Body of pancreas (tissue), 4 donors: ENCODE data around the gene PNPLA7. TPM values are rescaled to one million over a fixed set of nuclear protein-coding genes. Genes with fewer than 3 reads are reported as not detected.

Experiments used
- ATAC-seq: fragments of 150-250 bp; one replicate; pipeline ENCODE4 v1.9.1; 2016
- DNase-seq, 4 donors: peaks; one replicate each; pipeline ENCODE4 v3.0.0-alpha.2; 2019
- H3K27ac ChIP-seq, 4 donors: fragments of 200-600 bp; sonication (generic); 1 replicate in 3 of 4; 2 replicates in 1 of 4; pipeline versions ENCODE4 v1.5.1 to v1.6.1; 2016 to 2019; ENCODE audit warnings: mild to moderate bottlenecking in 1 of 4, mixed read lengths in 1 of 4, moderate library complexity in 1 of 4
- H3K27me3 ChIP-seq, 2 donors: fragments of 200-600 bp; sonication (generic); one replicate each; pipeline ENCODE4 v1.6.0; 2016; ENCODE audit warnings: mild to moderate bottlenecking in 1 of 2
- H3K36me3 ChIP-seq, 2 donors: fragments of 200-600 bp; sonication (generic); replicated peaks in 1 of 2; 2 replicates each; pipeline ENCODE4 v1.5.1; 2016; ENCODE audit warnings: low read depth in 2 of 2; ENCODE audit not compliant: insufficient read depth in 1 of 2
- H3K4me1 ChIP-seq: fragments of 200-600 bp; sonication (generic); one replicate; pipeline ENCODE4 v1.6.0; 2016
- H3K4me3 ChIP-seq, 2 donors: fragments of 200-600 bp; sonication (generic); 1 replicate in 1 of 2; 2 replicates in 1 of 2; pipeline ENCODE4 v1.5.1; 2016 to 2019
- H3K9me3 ChIP-seq, 3 donors: fragments of 200-600 bp; sonication (generic); 1 replicate in 2 of 3; 2 replicates in 1 of 3; pipeline ENCODE4 v1.5.1; 2016
- CTCF ChIP-seq, 7 experiments: fragments of 450-650 bp in 4 of 7; fragments of 200-600 bp in 3 of 7; sonication (generic) in 3 of 7; IDR thresholded peaks; one replicate each; pipeline ENCODE4 v1.5.1; 2016 to 2019; ENCODE audit warnings: antibody characterized with exemption in 7 of 7
- POLR2A ChIP-seq, 3 donors: fragments of 450-650 bp; IDR thresholded peaks; one replicate each; pipeline ENCODE4 v1.6.1; 2016; ENCODE audit warnings: antibody characterized with exemption in 3 of 3, mild to moderate bottlenecking in 2 of 3
- WGBS, 2 donors: methylation state at CpG; one replicate each; pipeline ENCODE4 v1.1.5; 2017; 5-methylcytosine and 5-hydroxymethylcytosine counted together
- intact Hi-C: fragments of 100-400 bp; cut with DNase I; formaldehyde crosslinking; loops from one replicate; pipeline ENCODE4 v1.15.1; 2023
- total RNA-seq, 2 donors: library from RNA; depleted of rRNA; stranded (reverse); fragments of >200 nt; gene quantifications; one replicate each; pipeline ENCODE4 v1.1.0, GENCODE V29; 2016

Gene PNPLA7
- total RNA-seq, 2 donors from 2014 or later: 16.1 to 27.7 TPM

- 70 to 100% methylated on average over 2 to 29 of the region's 43 CpGs for WGBS, 2 donors
- no peak for ATAC-seq
These were observed 115.5 kb downstream of the PNPLA7 start for GRCh38 chr9:137434498-137435380.

GRCh38 chr9:137433916-137434431, 116.2 kb downstream of the PNPLA7 start:
- WGBS, 2 donors: 87 to 94% methylated on average over 9 to 23 of the region's 26 CpGs
- intact Hi-C loops: no loop called here

More at GRCh38 chr9:137434498-137435380, 115.5 kb downstream of the PNPLA7 start:
- Histone ChIP-seq H3K4me1 (peaks cover 31% of the 10 kb centered on the region), H3K36me3 (no peaks in the 10 kb centered on the region), H3K9me3 (no peaks in the 10 kb centered on the region), H3K27ac (peak overlapping the region in 3 of 4 donors; percentile 71 to 83 (median 71)), H3K27me3 (no peaks in the 10 kb centered on the region), H3K4me3 (no peak overlapping the region)
- TF ChIP-seq CTCF (IDR thresholded peaks at IDR 0.05) (no peak), POLR2A (IDR thresholded peaks at IDR 0.05) (no peak)
- DNase-seq: peak in 1 of 4 donors; percentile 23
- intact Hi-C loops: no loop called here

GRCh38 chr9:137433349-137433915, 116.8 kb downstream of the PNPLA7 start:
- Histone ChIP-seq H3K4me3 (no peak overlapping the region), H3K9me3 (no peaks in the 10 kb centered on the region), H3K36me3 (no peaks in the 10 kb centered on the region), H3K27ac (no peak overlapping the region), H3K4me1 (peaks cover 25% of the 10 kb centered on the region), H3K27me3 (no peaks in the 10 kb centered on the region)
- intact Hi-C loops: no loop called here
- DNase-seq (no peak), ATAC-seq (no peak)
- 91% methylated on average over 19 of the region's 19 CpGs; no CpG with 5 or more reads in 1 of the 2 donors for WGBS, 2 donors
- no peak for TF ChIP-seq POLR2A (IDR thresholded peaks at IDR 0.05)
- TF ChIP-seq CTCF (IDR thresholded peaks at IDR 0.05): no peak

More at GRCh38 chr9:137433916-137434431, 116.2 kb downstream of the PNPLA7 start:
- TF ChIP-seq POLR2A (IDR thresholded peaks at IDR 0.05): no peak
- no peak for TF ChIP-seq CTCF (IDR thresholded peaks at IDR 0.05)
- no peaks in the 10 kb centered on the region for H3K27me3 ChIP-seq
- H3K36me3 ChIP-seq: no peaks in the 10 kb centered on the region
- H3K4me3 ChIP-seq: no peak overlapping the region
- peaks cover 25% of the 10 kb centered on the region for H3K4me1 ChIP-seq
- no peak overlapping the region for H3K27ac ChIP-seq
- no peaks in the 10 kb centered on the region for H3K9me3 ChIP-seq
- no peak for DNase-seq
- ATAC-seq: no peak

GRCh38 chr9:137432687-137433348, 117.4 kb downstream of the PNPLA7 start:
- TF ChIP-seq CTCF (IDR thresholded peaks at IDR 0.05) (no peak), POLR2A (IDR thresholded peaks at IDR 0.05) (no peak)
- H3K9me3 ChIP-seq: no peaks in the 10 kb centered on the region
- no peaks in the 10 kb centered on the region for H3K36me3 ChIP-seq
- no peaks in the 10 kb centered on the region for H3K27me3 ChIP-seq
- H3K27ac ChIP-seq: no peak overlapping the region
- peaks cover 25% of the 10 kb centered on the region for H3K4me1 ChIP-seq
- DNase-seq: peak in 1 of 4 donors; percentile 13
- ATAC-seq: no peak
- no peak overlapping the region for H3K4me3 ChIP-seq
- WGBS, 2 donors: 84% methylated on average over 14 of the region's 20 CpGs; no CpG with 5 or more reads in 1 of the 2 donors
- intact Hi-C loops: no loop called here
